Temporal lobe (tissue), 1 donor: ENCODE results near the gene PARP14. TPM values are rescaled to one million over a fixed set of nuclear protein-coding genes. Genes with fewer than 3 reads are reported as not detected.

Experiments used
- total RNA-seq: library from RNA; depleted of rRNA; stranded (reverse); fragments of >200 nt; gene quantifications from one replicate; pipeline ENCODE4 v1.2.3, GENCODE V29; 2014

Gene PARP14
- total RNA-seq, 1 donor from 2014 or later = 9.1 TPM

Other genes starting within 250 kb of the PARP14 start
- 43.5 TPM for gene KPNA1, start 165.9 kb upstream of the PARP14 start, total RNA-seq
- 3.0 TPM for gene PARP9, start 116.5 kb upstream of the PARP14 start, total RNA-seq
- gene DTX3L, start 116.5 kb upstream of the PARP14 start, total RNA-seq = 3.4 TPM
- 0.49 TPM for gene PARP15, start 103.2 kb upstream of the PARP14 start, total RNA-seq
- 4.9 TPM for gene HSPBAP1, start 113.0 kb downstream of the PARP14 start, total RNA-seq
- gene SLC49A4, start 114.2 kb downstream of the PARP14 start, total RNA-seq = 21.4 TPM